Erythroblast (primary cell): ENCODE measurements around the gene NPSR1.
"Not testable (repeated sequence)": the region's sequence is repeated elsewhere in the genome, so short reads cannot be mapped to it uniquely, and the experiment has no call there.

Experiments
- GATA1 ChIP-seq: IDR thresholded peaks from 2 replicates; pipeline ENCODE4 v1.6.1; 2011; ENCODE audit warnings: low read depth, mild to moderate bottlenecking, control low read depth, low read length, moderate library complexity
- POLR2A ChIP-seq: IDR thresholded peaks from 2 replicates; pipeline ENCODE4 v1.6.1; 2011; ENCODE audit warnings: mild to moderate bottlenecking, low read length

DNA sequence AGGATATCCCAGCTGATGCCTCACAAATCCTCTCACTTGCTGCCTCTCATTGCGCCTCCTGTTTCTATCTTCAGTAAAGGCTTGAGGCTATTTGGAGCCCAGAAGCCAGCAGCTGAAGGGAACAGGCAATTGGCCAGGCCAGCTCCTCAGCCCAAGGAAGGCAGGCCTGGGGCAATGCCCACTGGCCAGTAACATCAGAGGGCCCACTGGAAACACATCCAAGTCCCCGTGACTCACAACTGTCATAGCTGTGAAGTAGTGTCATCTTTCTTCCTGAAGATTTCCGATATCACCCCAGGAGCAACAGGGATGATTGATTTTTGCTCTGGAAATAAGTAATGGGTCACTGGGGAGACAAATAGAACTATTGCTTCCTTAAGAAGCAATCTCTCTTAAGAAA is 209.3 kb downstream of the NPSR1 start:
- not testable (repeated sequence) for TF ChIP-seq POLR2A, GATA1
